Measurements from ENCODE around the gene KCNA3.

- no peak for TF ChIP-seq CTCF (IDR thresholded peaks at IDR 0.05)
- no peak for TF ChIP-seq POLR2A (IDR thresholded peaks at IDR 0.05)
Observed at GRCh38 chr1:110626889-110627288, 47.9 kb downstream of the KCNA3 start.
